KMS-11 (cell line): ENCODE results near the gene EPHB6.

ENCODE experiments used
- H2AFZ ChIP-seq: fragments of 200-600 bp; sonication (generic); 2 replicates; pipeline ENCODE4 v1.6.1; 2016; ENCODE audit warnings: antibody characterized with exemption, mixed run types, low read depth
- H3K27ac ChIP-seq: fragments of 200-600 bp; sonication (generic); 2 replicates; pipeline ENCODE4 v1.6.1; 2016; ENCODE audit warnings: mild to moderate bottlenecking, mixed run types
- H3K27me3 ChIP-seq: fragments of 200-600 bp; sonication (generic); 2 replicates; pipeline ENCODE4 v1.6.1; 2017; ENCODE audit warnings: mild to moderate bottlenecking, low read depth, mixed run types, moderate library complexity; ENCODE audit not compliant: insufficient read depth
- H3K36me3 ChIP-seq: fragments of 200-600 bp; sonication (generic); 2 replicates; pipeline ENCODE4 v1.6.1; 2017; ENCODE audit warnings: mild to moderate bottlenecking, mixed run types; ENCODE audit not compliant: insufficient read depth
- H3K4me1 ChIP-seq: fragments of 200-600 bp; sonication (generic); 2 replicates; pipeline ENCODE4 v1.6.1; 2016; ENCODE audit warnings: mild to moderate bottlenecking, low read depth, mixed run types; ENCODE audit not compliant: poor library complexity, severe bottlenecking
- H3K4me2 ChIP-seq: fragments of 200-600 bp; sonication (generic); 2 replicates; pipeline ENCODE4 v1.7.0; 2016; ENCODE audit warnings: mild to moderate bottlenecking, mixed run types
- H3K4me3 ChIP-seq: fragments of 200-600 bp; sonication (generic); IDR thresholded peaks from 2 replicates; pipeline ENCODE4 v1.6.1; 2017; ENCODE audit warnings: low read depth, low read length, mixed read lengths; ENCODE audit not compliant: insufficient read depth
- H3K79me2 ChIP-seq: fragments of 200-600 bp; sonication (generic); 2 replicates; pipeline ENCODE4 v1.6.1; 2016; ENCODE audit warnings: low read depth, mixed run types; ENCODE audit not compliant: insufficient read depth
- H3K9ac ChIP-seq: fragments of 200-600 bp; sonication (generic); 2 replicates; pipeline ENCODE4 v1.6.1; 2016; ENCODE audit warnings: mild to moderate bottlenecking, mixed run types
- H4K20me1 ChIP-seq: fragments of 200-600 bp; sonication (generic); 2 replicates; pipeline ENCODE4 v1.6.1; 2016; ENCODE audit warnings: mild to moderate bottlenecking, mixed run types; ENCODE audit not compliant: insufficient read depth
- CTCF ChIP-seq: fragments of 200-600 bp; sonication (generic); conservative IDR thresholded peaks from 2 replicates; pipeline ENCODE4 v1.6.1; 2017; ENCODE audit warnings: low read depth, mild to moderate bottlenecking, antibody characterized with exemption, low read length, moderate library complexity, mixed read lengths

The EPHB6 gene

GRCh38 chr7:142854372-142855113 is at the start of gene EPHB6:
Gene EPHB6 (plus strand): TSS chr7:142855076. CDS start chr7:142863228, 8,152 bp downstream.
- Histone ChIP-seq H3K4me2 (peak within 1 kb of the TSS; percentile 90), H3K36me3 (no peaks in the 10 kb centered on the region), H3K27me3 (no peaks in the 10 kb centered on the region), H3K4me3 (peak within 1 kb of the TSS; percentile 83), H3K9ac (peak within 1 kb of the TSS; percentile 41), H3K4me1 (peaks cover 10% of the 10 kb centered on the region), H2AFZ (peak within 1 kb of the TSS; percentile 98), H3K27ac (no peak within 1 kb of the TSS), H4K20me1 (no peaks in the 10 kb centered on the region), H3K79me2 (no peaks in the 10 kb centered on the region)
- TF ChIP-seq CTCF: no peak

GRCh38 chr7:142805350-142806021 is 49.4 kb upstream of the EPHB6 start:
- H2AFZ ChIP-seq: no peak overlapping the region
- no peaks in the 10 kb centered on the region for H4K20me1 ChIP-seq
- H3K27me3 ChIP-seq: no peaks in the 10 kb centered on the region
- no peaks in the 10 kb centered on the region for H3K79me2 ChIP-seq
- H3K4me2 ChIP-seq: peak overlapping the region; percentile 77; the same call in 1 of the 2 replicates
- H3K36me3 ChIP-seq: no peaks in the 10 kb centered on the region
- no peak overlapping the region for H3K4me3 ChIP-seq
- peaks cover 62% of the 10 kb centered on the region for H3K4me1 ChIP-seq
- no peak overlapping the region for H3K27ac ChIP-seq
- TF ChIP-seq CTCF: no peak
- H3K9ac ChIP-seq: no peak overlapping the region

GRCh38 chr7:142806022-142806356 is 48.9 kb upstream of the EPHB6 start:
- Histone ChIP-seq H3K27me3 (no peaks in the 10 kb centered on the region), H3K79me2 (no peaks in the 10 kb centered on the region), H3K4me1 (peaks cover 67% of the 10 kb centered on the region), H3K27ac (no peak overlapping the region; the same call in 1 of the 2 replicates), H3K9ac (no peak overlapping the region), H3K4me2 (peak overlapping the region; percentile 77), H3K36me3 (no peaks in the 10 kb centered on the region), H2AFZ (no peak overlapping the region), H3K4me3 (no peak overlapping the region), H4K20me1 (no peaks in the 10 kb centered on the region)
- TF ChIP-seq CTCF: no peak

GRCh38 chr7:142806957-142807356 is 47.9 kb upstream of the EPHB6 start:
- TF ChIP-seq CTCF: no peak
- no peaks in the 10 kb centered on the region for H3K27me3 ChIP-seq
- H3K36me3 ChIP-seq: no peaks in the 10 kb centered on the region
- peak overlapping the region; percentile 77 for H3K4me2 ChIP-seq
- no peaks in the 10 kb centered on the region for H3K79me2 ChIP-seq
- H3K9ac ChIP-seq: 0 out of 2 replicates have a peak overlapping the region, but pooled peaks have one; percentile 46
- H4K20me1 ChIP-seq: no peaks in the 10 kb centered on the region
- H3K27ac ChIP-seq: peak overlapping the region; percentile 95
- peaks cover 72% of the 10 kb centered on the region for H3K4me1 ChIP-seq
- peak overlapping the region; percentile 45 for H2AFZ ChIP-seq
- H3K4me3 ChIP-seq: no peak overlapping the region
